Testis (tissue), 3 donors: ENCODE measurements around the gene KRT26. TPM values are rescaled to one million over a fixed set of nuclear protein-coding genes. Genes with fewer than 3 reads are reported as not detected.

ENCODE experiments used
- DNase-seq: peaks from one replicate; pipeline ENCODE4 v3.0.0-alpha.2; 2019
- H3K27ac ChIP-seq, 2 donors: fragments of 200-600 bp; sonication (generic); one replicate each; pipeline ENCODE4 v1.5.1; 2019
- H3K27me3 ChIP-seq: fragments of 200-600 bp; sonication (generic); one replicate; pipeline ENCODE4 v1.5.1; 2019
- H3K36me3 ChIP-seq: fragments of 200-600 bp; sonication (generic); one replicate; pipeline ENCODE4 v1.5.1; 2017; ENCODE audit warnings: low read depth; ENCODE audit errors: missing control alignments
- H3K4me1 ChIP-seq: fragments of 200-600 bp; sonication (generic); one replicate; pipeline ENCODE4 v1.5.1; 2019
- H3K4me3 ChIP-seq, 2 donors: fragments of 200-600 bp; sonication (generic); one replicate each; pipeline ENCODE4 v1.5.1; 2017 to 2019
- H3K9me3 ChIP-seq: fragments of 200-600 bp; sonication (generic); one replicate; pipeline ENCODE4 v1.5.1; 2017
- POLR2A ChIP-seq: fragments of 450-650 bp; IDR thresholded peaks from one replicate; pipeline ENCODE4 v1.6.1; 2017; ENCODE audit warnings: antibody characterized with exemption, mild to moderate bottlenecking, moderate library complexity
- WGBS, 2 donors: methylation state at CpG; one replicate each; pipeline ENCODE4 v1.1.5; 2018; 5-methylcytosine and 5-hydroxymethylcytosine counted together
- intact Hi-C: fragments of 100-400 bp; cut with DNase I; formaldehyde crosslinking; loops from one replicate; pipeline ENCODE4 v1.15.1; 2023; ENCODE audit warnings: low total_unique reads
- polyA plus RNA-seq: library from polyadenylated mRNA; stranded (reverse); fragments of 350-450 nt; fragmentation: Illumina TruSeq; extraction: RNeasy Lipid Tissue Mini Kit (QIAGEN cat#74804); gene quantifications from one replicate; pipeline ENCODE4 v1.2.3, GENCODE V29; 2014; ENCODE audit warnings: low read depth, low replicate concordance; ENCODE audit not compliant: insufficient read depth
- total RNA-seq, 2 donors: library from RNA; depleted of rRNA; stranded (reverse); fragments of >200 nt; gene quantifications; one replicate each; pipeline ENCODE4 v1.2.3, GENCODE V29; 2016
- TF ChIP-seq, protein P1 (sequence below), 3 experiments: fragments of 450-650 bp in 2 of 3; fragments of 200-600 bp in 1 of 3; sonication (generic) in 1 of 3; IDR thresholded peaks; one replicate each; pipeline ENCODE4 v1.5.1; 2016 to 2019; ENCODE audit warnings: antibody characterized with exemption in 3 of 3, mild to moderate bottlenecking in 2 of 3, moderate library complexity in 1 of 3

Gene KRT26
- total and polyA plus RNA-seq, 3 donors from 2014 or later: 0.30 to 0.79 (median 0.62) TPM

GRCh38 chr17:40796846-40797245 lies 24.8 kb upstream of the KRT26 start:
- intact Hi-C loops: no loop called here
- Histone ChIP-seq H3K27ac (no peak overlapping the region), H3K4me1 (no peaks in the 10 kb centered on the region), H3K27me3 (no peaks in the 10 kb centered on the region), H3K9me3 (no peaks in the 10 kb centered on the region), H3K36me3 (no peaks in the 10 kb centered on the region), H3K4me3 (peak overlapping the region in 1 of 2 donors; percentile 20)
- no peak for DNase-seq
- TF ChIP-seq, protein P1, sequence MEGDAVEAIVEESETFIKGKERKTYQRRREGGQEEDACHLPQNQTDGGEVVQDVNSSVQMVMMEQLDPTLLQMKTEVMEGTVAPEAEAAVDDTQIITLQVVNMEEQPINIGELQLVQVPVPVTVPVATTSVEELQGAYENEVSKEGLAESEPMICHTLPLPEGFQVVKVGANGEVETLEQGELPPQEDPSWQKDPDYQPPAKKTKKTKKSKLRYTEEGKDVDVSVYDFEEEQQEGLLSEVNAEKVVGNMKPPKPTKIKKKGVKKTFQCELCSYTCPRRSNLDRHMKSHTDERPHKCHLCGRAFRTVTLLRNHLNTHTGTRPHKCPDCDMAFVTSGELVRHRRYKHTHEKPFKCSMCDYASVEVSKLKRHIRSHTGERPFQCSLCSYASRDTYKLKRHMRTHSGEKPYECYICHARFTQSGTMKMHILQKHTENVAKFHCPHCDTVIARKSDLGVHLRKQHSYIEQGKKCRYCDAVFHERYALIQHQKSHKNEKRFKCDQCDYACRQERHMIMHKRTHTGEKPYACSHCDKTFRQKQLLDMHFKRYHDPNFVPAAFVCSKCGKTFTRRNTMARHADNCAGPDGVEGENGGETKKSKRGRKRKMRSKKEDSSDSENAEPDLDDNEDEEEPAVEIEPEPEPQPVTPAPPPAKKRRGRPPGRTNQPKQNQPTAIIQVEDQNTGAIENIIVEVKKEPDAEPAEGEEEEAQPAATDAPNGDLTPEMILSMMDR (IDR thresholded peaks at IDR 0.05): no peak
- no peak for TF ChIP-seq POLR2A
- WGBS, 2 donors: 67 to 68% methylated on average over 20 to 27 of the region's 27 CpGs

DNA sequence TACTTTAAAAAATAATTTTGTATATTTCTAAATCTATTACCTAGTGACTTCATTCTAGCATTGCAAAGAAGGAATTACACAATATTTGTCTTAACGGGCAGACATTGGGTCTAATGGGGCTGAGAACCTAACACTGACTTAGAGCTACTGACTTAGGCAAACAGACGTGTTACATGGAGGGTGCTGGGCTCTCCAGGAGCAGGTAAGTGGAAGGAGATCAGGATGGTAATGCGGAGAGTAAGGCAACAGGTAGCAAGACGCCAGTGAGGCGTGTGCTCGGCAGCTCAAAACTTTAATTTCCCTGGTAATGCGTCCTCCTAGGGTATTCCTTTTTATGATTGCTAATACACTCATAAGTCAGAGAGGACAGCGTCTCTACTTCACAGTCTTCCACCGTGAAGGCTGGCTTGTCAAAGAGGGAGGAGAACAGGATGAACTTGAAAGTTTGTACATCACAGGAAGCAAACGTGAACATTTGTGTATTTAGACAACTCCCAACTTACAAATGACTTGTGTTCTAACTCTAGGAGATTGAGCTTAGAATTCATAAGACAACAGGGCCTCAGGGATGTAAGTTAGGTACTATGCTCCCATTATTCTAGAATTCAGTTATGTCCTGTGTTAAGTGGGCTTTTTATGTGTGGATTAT lies 23.1 kb upstream of the KRT26 start:
- TF ChIP-seq POLR2A: no peak
- TF ChIP-seq, protein P1 (IDR thresholded peaks at IDR 0.05): no peak
- H3K4me1 ChIP-seq: peaks cover 5% of the 10 kb centered on the region
- DNase-seq: no peak
- H3K27me3 ChIP-seq: no peaks in the 10 kb centered on the region
- H3K36me3 ChIP-seq: no peaks in the 10 kb centered on the region
- intact Hi-C loops: no loop called here
- H3K27ac ChIP-seq: no peak overlapping the region
- H3K4me3 ChIP-seq: no peak overlapping the region
- no peaks in the 10 kb centered on the region for H3K9me3 ChIP-seq
- 85 to 89% methylated on average over 10 of the region's 10 CpGs for WGBS, 2 donors

DNA sequence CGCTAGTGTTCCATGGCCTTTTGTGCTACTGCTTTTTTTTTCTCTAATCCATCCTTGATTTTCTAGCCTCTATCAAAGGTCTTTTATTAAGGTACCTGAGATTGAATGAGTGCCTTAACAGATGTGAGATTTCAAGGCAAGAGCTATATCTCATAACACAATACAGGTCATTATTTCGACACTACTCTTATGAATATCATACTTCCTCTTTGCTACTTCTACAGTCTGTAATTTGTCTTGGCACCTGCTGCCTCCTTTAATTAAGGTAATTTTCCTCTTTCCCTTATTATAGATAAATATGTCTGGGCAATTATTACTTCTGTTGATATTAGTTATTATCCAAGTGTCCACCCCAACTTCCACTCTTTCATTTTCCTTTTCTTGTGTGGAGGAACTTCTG lies 22.5 kb upstream of the KRT26 start:
- H3K4me3 ChIP-seq: no peak overlapping the region
- H3K4me1 ChIP-seq: peaks cover 8% of the 10 kb centered on the region
- no peaks in the 10 kb centered on the region for H3K9me3 ChIP-seq
- H3K27me3 ChIP-seq: no peaks in the 10 kb centered on the region
- no peak overlapping the region for H3K27ac ChIP-seq
- intact Hi-C loops: no loop called here
- DNase-seq: no peak
- TF ChIP-seq, protein P1 (IDR thresholded peaks at IDR 0.05): no peak
- TF ChIP-seq POLR2A: no peak
- no peaks in the 10 kb centered on the region for H3K36me3 ChIP-seq
- WGBS, 2 donors: 82 to 92% methylated on average over 2 of the region's 2 CpGs

- no peak overlapping the region for H3K4me3 ChIP-seq
- intact Hi-C loops: no loop called here
- H3K27me3 ChIP-seq: no peaks in the 10 kb centered on the region
- no peaks in the 10 kb centered on the region for H3K36me3 ChIP-seq
- H3K27ac ChIP-seq: no peak overlapping the region
- peaks cover 12% of the 10 kb centered on the region for H3K4me1 ChIP-seq
- no peak for DNase-seq
- H3K9me3 ChIP-seq: no peaks in the 10 kb centered on the region
- no peak for TF ChIP-seq POLR2A
- TF ChIP-seq, protein P1 (IDR thresholded peaks at IDR 0.05): no peak
- 55 to 56% methylated on average over 6 to 10 of the region's 10 CpGs for WGBS, 2 donors
These were observed 21.8 kb upstream of the KRT26 start for GRCh38 chr17:40793832-40794231.
